Activated CD8-positive, alpha-beta memory T cell treated with anti-CD3 and anti-CD28 coated beads, Interleukin-2, amount 50 U/mL, for 24 hours (primary cell): ENCODE measurements around the gene PHYKPL.

ENCODE experiments used
- DNase-seq: peaks from one replicate; pipeline ENCODE4 v3.0.0-alpha.2; 2020; ENCODE audit errors: extremely low read depth

Gene PHYKPL

GRCh38 chr5:178223196-178223773, 9.3 kb downstream of the PHYKPL start:
- no peak for DNase-seq

DNA sequence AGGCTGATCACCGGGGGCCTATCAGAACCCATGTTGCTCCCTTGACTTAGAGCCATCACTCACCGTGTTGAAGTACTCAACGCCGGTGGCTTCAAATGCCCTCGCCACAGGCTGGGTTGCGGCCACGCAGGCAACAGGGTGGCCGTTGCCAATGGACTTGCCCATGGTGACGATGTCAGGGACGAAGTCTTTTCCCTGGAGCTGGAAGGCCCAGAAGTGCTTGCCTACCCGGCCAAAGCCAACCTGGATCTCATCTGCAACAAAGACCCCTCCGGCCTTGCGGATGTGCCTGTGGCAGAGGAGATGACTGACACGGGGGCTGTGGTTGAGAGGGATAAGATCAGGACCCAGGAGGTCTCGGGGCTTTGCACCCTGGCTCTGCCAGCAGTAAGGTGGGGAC, 10.3 kb downstream of the PHYKPL start:
- DNase-seq: no peak

- no peak for DNase-seq
Measured at GRCh38 chr5:178221853-178222252, 10.7 kb downstream of the PHYKPL start.

GRCh38 chr5:178221282-178221681, 11.3 kb downstream of the PHYKPL start:
- no peak for DNase-seq

DNA sequence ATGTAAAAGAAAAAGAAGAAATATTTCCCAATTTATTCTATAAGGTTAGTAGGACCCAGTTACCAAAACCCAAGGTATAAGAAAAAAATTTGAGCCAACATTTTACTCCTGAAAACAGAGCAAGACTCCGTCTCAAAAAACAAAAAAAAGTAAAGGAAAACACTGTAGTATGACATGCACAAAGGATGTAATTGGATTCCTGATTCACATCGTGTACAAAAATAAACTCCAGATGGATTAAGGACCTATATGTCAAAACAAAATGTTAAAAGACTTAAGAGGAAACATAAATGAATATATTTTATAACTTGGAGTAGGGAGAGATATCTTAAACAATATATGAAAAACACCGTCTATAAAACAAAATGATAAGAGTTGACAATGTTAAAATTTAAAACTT, 13.8 kb downstream of the PHYKPL start:
- no peak for DNase-seq

DNA sequence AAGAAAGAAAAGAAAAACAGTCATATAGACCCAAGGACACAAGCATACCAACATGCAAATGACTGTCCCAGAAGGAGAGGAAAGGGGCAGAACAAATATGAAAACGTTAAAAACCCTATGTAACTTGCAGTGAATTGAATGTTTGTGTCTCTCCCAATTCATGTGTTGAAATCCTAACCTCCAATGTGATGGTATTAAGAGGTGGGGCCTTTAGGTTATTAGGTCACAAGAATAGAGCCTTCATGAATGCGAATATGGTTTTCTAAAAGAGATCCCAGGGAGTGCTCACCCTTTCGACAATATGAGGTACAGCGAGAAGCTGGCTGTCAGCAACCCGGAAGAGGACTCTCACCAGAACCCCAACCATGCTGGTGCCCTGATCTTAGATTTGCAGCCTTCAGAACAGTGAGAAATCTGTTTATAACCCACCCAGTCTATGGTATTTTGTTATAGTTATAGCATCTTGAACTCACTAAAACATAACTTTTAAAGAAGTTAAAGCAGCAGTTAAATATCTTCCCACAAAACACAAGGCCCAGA, 14.3 kb downstream of the PHYKPL start:
- DNase-seq: no peak

DNA sequence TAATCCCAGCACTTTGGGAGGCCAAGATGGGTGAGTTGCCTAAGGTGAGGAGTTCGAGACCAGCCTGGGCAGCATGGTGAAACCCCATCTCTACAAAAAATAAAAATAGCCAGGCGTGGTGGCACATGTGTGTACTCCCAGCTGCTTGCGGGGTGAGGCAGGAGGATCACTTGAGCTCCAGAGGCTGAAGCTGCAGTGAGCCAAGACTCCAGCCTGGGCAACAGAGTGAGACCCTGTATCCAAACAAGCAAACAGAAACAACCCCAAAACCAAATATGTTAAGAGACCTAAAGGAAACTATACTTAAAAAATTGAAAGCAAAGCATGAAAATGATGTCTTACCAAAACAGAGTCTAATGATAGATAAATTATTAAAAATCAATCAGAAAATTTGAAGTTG, 15.8 kb downstream of the PHYKPL start:
- DNase-seq: no peak

- no peak for DNase-seq
Measured at GRCh38 chr5:178216088-178216534, 16.5 kb downstream of the PHYKPL start.

DNA sequence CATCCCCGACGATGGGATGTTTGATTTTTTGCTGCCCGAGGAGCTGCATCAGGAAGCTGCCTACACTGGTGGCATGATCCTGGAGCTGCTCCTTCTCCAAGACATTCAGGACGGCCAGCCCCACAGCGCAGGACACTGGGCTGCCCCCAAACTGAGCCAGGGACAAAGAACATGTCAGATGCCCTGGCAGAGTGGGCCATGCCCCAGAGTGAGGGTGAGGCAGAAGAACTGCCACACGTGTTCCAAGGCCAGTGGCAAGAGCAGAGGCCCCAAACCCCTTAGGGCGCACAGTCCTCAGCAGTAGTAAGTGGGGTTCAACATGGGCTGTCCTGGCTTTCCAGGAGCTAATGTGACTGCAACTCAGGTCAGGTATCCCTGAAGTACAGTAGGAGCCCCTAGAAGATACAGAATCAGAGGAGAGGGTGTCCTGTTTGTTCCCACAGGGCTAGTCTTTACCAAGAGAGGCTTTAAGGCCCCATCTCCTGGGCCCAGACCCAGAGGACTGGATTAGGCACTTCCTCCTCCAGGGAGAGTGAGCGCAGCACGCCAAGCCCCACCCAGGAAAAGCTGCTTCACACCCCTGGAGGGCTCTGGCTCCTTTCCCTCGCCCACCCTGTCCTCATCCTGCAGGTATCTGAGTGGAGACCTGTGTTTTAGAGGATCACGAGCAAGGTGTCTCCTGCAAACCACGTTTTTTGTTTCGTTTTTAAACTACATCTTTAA, 17.2 kb downstream of the PHYKPL start:
- no peak for DNase-seq

- DNase-seq: no peak
Measured at GRCh38 chr5:178214160-178214803, 18.3 kb downstream of the PHYKPL start.

GRCh38 chr5:178213748-178214151, 18.9 kb downstream of the PHYKPL start:
- no peak for DNase-seq

DNA sequence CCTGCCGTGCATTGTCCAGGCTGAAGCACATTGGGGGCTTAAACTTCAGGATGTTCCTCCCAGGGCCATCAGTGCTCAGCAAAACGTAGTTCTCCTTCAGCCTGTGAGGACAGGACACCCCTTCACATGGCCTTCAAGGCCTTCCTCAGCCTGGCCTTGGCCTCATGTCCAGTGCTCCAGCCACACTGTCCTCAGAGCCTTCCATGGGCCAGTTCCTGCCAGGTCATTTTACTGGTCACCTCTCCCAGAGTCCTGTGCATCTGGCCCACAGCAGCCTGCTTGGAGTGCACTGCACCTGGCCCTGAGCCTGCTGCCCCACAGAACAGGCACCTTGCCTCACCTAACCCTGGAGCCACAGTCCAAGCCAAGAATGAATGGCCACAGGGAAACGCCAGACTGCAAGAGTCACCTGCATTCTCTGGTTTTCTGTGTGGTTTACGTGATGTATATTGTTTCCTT, 19.6 kb downstream of the PHYKPL start:
- no peak for DNase-seq

DNA sequence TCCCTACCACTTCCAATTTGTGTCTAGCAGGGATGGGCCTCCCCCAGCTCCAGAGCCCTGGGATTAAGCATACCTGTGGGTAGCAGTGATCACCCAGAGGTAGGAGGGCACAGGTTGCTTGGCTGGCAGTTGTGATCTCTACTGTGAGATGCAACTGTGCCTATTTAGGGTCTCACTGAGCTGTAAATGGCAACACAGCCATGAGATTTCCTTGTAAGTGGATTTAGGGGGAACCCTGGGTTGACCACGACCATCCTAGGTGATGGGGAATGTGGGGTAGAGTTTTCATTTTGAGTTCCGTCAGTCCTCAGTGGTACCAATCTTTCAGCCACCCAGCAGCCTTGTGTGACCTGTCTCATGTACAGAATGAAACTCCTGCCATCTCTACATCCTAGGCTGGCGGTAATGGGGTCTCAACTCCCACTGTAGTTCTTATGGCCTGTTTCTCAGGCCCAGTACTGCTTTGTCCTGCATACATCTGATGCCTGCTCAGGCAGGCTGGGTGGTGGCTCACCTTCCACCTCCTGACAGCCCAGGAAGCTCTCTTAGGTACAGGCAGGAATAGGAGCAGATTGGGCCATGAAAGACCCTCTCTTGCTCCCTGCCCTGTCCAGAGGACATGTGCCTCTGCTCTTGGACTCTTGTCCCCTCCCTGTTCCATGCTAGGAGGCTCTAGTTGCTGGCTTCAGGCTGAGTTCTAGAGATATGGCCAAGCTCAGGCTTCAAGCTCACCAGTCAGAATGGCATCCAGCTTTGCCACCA, 20.2 kb downstream of the PHYKPL start:
- no peak for DNase-seq

GRCh38 chr5:178211095-178212048, 21.2 kb downstream of the PHYKPL start:
- no peak for DNase-seq

- no peak for DNase-seq
Measured at GRCh38 chr5:178210686-178211085, 21.9 kb downstream of the PHYKPL start.

GRCh38 chr5:178210073-178210535, 22.5 kb downstream of the PHYKPL start:
- DNase-seq: no peak

- DNase-seq: no peak
Measured at GRCh38 chr5:178209334-178210072, 23.1 kb downstream of the PHYKPL start.

DNA sequence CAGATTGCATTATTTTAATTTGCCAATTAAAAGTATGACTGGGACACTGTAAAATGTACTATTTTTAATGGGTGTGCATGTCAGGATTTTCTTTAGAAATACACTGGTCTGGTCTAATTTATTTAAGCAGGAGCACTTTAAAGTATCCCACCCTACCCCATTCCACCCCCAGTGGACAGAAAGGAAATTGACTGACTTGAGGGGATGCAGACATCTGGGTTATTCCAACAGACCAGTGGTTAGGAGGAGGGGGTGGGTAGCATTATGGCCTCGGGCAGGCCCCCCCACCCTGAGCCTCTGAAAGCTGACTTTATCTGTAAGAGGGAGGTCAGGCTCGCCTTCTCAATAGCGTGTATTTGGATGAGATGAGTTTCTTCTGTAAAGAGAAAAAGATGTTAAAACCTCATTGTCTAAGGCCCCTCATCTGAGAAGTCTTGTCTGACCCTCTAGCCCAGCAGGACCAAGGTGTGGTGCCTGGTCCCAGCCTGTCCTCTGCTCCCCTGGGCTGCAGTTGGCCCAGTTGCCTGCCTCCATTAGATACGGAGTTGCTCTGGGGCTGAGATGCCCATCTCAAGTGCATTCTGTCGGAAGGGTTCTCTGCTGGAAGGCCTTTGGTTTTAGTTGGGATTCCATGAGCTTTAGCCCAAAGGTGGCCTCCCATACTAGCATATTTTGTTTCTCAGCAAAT, 23.9 kb downstream of the PHYKPL start:
- no peak for DNase-seq

GRCh38 chr5:178207917-178208280, 24.7 kb downstream of the PHYKPL start:
- no peak for DNase-seq
